Measurements from ENCODE around the gene CTSD. TPM values are rescaled to one million over a fixed set of nuclear protein-coding genes. Genes with fewer than 3 reads are reported as not detected.

Gene CTSD
- total RNA-seq, 1 experiment from 2014 or later, result 367 TPM

DNA sequence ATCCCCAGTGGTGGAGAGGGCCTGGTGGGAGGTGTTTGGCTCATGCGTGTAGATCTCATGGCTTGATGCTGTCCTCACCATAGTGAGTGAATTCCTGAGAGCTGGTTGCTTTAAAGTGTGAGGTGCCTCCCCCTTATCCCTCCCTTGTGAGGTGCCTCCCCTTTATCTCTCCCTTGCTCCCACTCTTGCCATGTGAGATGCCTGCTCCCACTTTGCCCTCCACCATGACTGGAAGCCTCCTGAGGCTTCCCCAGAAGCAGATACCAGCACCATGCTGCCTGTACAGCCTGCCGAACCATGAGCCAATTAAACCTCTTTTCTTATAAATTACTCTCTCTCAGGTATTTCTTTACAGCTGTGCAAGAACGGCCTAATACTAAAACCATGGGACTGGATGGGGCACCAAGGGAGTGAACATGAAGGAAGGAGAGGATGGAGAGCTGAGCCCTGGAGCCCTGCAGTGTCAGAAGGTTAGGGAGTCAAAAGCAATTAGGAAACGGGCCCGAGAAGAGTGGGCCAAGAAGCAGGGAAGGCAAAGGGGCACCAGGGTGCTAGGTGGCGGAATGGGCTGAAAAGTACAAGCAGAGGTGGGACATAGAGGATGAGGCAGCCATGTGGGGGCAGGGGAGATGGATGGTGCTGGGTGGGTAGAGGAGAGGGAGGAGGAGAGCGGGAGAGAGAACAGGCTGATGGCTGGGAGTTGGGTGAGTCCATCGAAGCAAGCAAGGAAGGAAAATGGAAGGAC is 22.8 kb downstream of the CTSD start:
- Mint-ChIP-seq H3K4me3 (ENCODE audit: unreplicated experiment) (no peak overlapping the region), H3K36me3 (ENCODE audit: insufficient read depth, unreplicated experiment) (no peaks in the 10 kb centered on the region), H3K27ac (ENCODE audit: low read depth, unreplicated experiment) (no peak overlapping the region), H3K9me3 (ENCODE audit: unreplicated experiment) (peaks cover 11% of the 10 kb centered on the region), H3K4me1 (ENCODE audit: insufficient read depth, unreplicated experiment) (peaks cover 1% of the 10 kb centered on the region), H3K27me3 (ENCODE audit: insufficient read depth, unreplicated experiment) (peaks cover 29% of the 10 kb centered on the region)
- DNase-seq (ENCODE audit: unreplicated experiment), result no peak
- intact Hi-C loops (cut with micrococcal nuclease), result no loop called here
- TF ChIP-seq, protein P1, sequence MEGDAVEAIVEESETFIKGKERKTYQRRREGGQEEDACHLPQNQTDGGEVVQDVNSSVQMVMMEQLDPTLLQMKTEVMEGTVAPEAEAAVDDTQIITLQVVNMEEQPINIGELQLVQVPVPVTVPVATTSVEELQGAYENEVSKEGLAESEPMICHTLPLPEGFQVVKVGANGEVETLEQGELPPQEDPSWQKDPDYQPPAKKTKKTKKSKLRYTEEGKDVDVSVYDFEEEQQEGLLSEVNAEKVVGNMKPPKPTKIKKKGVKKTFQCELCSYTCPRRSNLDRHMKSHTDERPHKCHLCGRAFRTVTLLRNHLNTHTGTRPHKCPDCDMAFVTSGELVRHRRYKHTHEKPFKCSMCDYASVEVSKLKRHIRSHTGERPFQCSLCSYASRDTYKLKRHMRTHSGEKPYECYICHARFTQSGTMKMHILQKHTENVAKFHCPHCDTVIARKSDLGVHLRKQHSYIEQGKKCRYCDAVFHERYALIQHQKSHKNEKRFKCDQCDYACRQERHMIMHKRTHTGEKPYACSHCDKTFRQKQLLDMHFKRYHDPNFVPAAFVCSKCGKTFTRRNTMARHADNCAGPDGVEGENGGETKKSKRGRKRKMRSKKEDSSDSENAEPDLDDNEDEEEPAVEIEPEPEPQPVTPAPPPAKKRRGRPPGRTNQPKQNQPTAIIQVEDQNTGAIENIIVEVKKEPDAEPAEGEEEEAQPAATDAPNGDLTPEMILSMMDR (IDR thresholded peaks at IDR 0.05; ENCODE audit: unreplicated experiment), result no peak
- no TSS peak for BruUV-seq (replicated peaks)
- POLR2A ChIA-PET, result interaction anchor here (1.0 kb wide), 1 partner anchor 94 kb away, joined by 4 read pairs; the partner anchor contains the start of gene SYT8
- CTCF ChIA-PET, result interaction anchor here (0.5 kb wide), 1 partner anchor 36 kb away, joined by 3 read pairs; no protein-coding TSS in a partner anchor

DNA sequence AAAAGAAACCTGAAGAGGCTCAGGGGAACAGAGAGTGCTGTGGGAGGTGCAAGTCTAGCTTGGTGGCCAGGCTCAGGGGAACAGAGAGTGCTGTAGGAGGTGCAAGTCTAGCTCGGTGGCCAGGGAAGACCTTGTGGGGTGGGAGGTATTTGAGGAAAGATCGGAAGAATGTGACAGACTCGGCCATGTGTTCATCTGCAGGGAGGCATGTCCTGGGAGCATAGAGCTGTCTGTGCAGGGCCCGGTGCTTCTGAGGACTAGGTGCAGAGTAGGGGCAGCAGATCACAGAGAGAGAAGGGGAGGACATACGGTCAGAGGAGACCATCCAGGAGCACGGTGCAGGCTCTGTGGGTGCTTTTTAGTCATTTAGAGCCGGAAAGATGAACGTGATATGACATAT is 24.2 kb downstream of the CTSD start:
- intact Hi-C loops (cut with micrococcal nuclease), result no loop called here
- H3K36me3 Mint-ChIP-seq (ENCODE audit: insufficient read depth, unreplicated experiment), result no peaks in the 10 kb centered on the region
- POLR2A ChIA-PET, result interaction anchor here (0.6 to 1.1 kb wide), 2 partner anchors 81 to 123 kb away, joined by 3 to 4 read pairs; no protein-coding TSS in a partner anchor
- H3K27ac Mint-ChIP-seq (ENCODE audit: low read depth, unreplicated experiment), result no peak overlapping the region
- peaks cover 18% of the 10 kb centered on the region for H3K9me3 Mint-ChIP-seq (ENCODE audit: unreplicated experiment)
- no peaks in the 10 kb centered on the region for H3K4me1 Mint-ChIP-seq (ENCODE audit: insufficient read depth, unreplicated experiment)
- BruUV-seq (replicated peaks), result no TSS peak
- H3K4me3 Mint-ChIP-seq (ENCODE audit: unreplicated experiment), result no peak overlapping the region
- TF ChIP-seq, protein P1 (IDR thresholded peaks at IDR 0.05; ENCODE audit: unreplicated experiment), result no peak
- CTCF ChIA-PET, result no interaction called here
- DNase-seq (ENCODE audit: unreplicated experiment), result no peak
- H3K27me3 Mint-ChIP-seq (ENCODE audit: insufficient read depth, unreplicated experiment), result peaks cover 40% of the 10 kb centered on the region

DNA sequence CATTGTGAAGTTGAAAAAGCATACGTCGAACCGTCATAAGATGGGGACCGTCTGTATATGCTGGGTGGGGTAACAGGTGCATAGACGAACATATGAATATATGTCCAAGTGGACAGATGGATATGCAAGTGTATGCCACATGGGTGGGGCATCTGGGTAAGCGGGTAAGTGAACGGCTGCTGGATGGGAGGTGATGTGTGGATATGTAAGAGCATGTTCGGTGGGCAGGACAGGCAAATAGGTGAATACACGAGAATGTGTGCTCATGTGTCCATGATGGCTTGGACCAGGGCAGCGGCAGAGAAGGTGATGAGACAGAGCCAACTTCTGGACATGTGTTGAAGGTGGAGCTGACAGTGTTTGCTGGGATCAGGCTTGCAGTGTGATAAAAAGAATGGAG is 25.3 kb downstream of the CTSD start:
- intact Hi-C loops (cut with micrococcal nuclease), result no loop called here
- ChIA-PET POLR2A (interaction anchor here (0.7 to 1.1 kb wide), 4 partner anchors 17 to 393 kb away, joined by 3 to 5 read pairs (median 3); partner anchors contain the start of gene SYT8), CTCF (interaction anchor here (1.0 kb wide), 1 partner anchor 143 kb away, joined by 3 read pairs; no protein-coding TSS in a partner anchor)
- TF ChIP-seq, protein P1 (IDR thresholded peaks at IDR 0.05; ENCODE audit: unreplicated experiment), result no peak
- no peaks in the 10 kb centered on the region for H3K36me3 Mint-ChIP-seq (ENCODE audit: insufficient read depth, unreplicated experiment)
- H3K27ac Mint-ChIP-seq (ENCODE audit: low read depth, unreplicated experiment), result no peak overlapping the region
- H3K9me3 Mint-ChIP-seq (ENCODE audit: unreplicated experiment), result peaks cover 18% of the 10 kb centered on the region
- peaks cover 51% of the 10 kb centered on the region for H3K27me3 Mint-ChIP-seq (ENCODE audit: insufficient read depth, unreplicated experiment)
- H3K4me1 Mint-ChIP-seq (ENCODE audit: insufficient read depth, unreplicated experiment), result peaks cover 4% of the 10 kb centered on the region
- BruUV-seq (replicated peaks), result no TSS peak
- H3K4me3 Mint-ChIP-seq (ENCODE audit: unreplicated experiment), result no peak overlapping the region
- DNase-seq (ENCODE audit: unreplicated experiment), result no peak

DNA sequence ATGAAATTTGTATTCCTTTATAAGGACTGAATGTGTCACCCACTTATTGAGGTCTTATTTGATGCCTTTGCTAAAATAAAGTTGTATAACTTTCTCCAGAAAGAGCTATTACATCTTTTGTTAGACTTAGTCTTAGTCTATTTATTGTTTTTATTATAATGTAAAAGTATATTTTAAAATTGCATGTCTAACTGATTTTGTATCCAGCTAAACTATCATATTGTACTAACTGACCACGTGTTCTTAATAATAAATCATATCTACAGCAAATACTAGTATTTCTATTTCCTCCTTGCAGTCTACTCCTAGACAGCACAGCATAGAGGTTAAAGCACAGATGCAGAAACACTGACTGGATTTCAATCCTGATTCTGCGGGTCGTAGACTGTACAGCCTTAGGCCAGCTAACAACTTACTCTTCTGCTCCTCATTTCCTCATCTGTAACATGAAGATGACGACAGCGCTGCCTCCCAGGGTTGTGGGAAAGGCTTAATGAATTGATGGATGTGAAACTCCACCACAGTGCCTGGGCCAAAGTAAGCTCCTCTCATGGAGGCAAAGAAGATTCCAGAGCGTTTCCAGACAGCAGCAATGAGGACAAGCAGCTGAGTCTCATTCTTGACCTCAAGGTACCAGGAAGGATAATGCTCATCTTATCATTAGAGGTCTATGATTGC is 26.5 kb downstream of the CTSD start:
- POLR2A ChIA-PET, result interaction anchor here (0.7 to 1.4 kb wide), 10 partner anchors 10 to 1120 kb away, joined by 3 to 7 read pairs (median 3); no protein-coding TSS in a partner anchor
- DNase-seq (ENCODE audit: unreplicated experiment), result no peak
- Mint-ChIP-seq H3K4me3 (ENCODE audit: unreplicated experiment) (no peak overlapping the region), H3K36me3 (ENCODE audit: insufficient read depth, unreplicated experiment) (no peaks in the 10 kb centered on the region), H3K27ac (ENCODE audit: low read depth, unreplicated experiment) (no peak overlapping the region), H3K27me3 (ENCODE audit: insufficient read depth, unreplicated experiment) (peaks cover 61% of the 10 kb centered on the region), H3K9me3 (ENCODE audit: unreplicated experiment) (peaks cover 18% of the 10 kb centered on the region), H3K4me1 (ENCODE audit: insufficient read depth, unreplicated experiment) (peaks cover 6% of the 10 kb centered on the region)
- no TSS peak for BruUV-seq (replicated peaks)
- intact Hi-C loops (cut with micrococcal nuclease), result no loop called here
- CTCF ChIA-PET, result interaction anchor here (1.0 to 1.6 kb wide), 3 partner anchors 44 to 97 kb away, joined by 3 read pairs; partner anchors contain the start of gene SYT8
- TF ChIP-seq, protein P1 (IDR thresholded peaks at IDR 0.05; ENCODE audit: unreplicated experiment), result no peak
